Activated T-helper 17 cell treated with anti-CD3 and anti-CD28 coated beads, Interleukin-2, amount 50 U/mL, for 72 hours (primary cell): ENCODE results near the gene GBX2. TPM values are rescaled to one million over a fixed set of nuclear protein-coding genes. Genes with fewer than 3 reads are reported as not detected.
"Not testable (repeated sequence)": the region's sequence is repeated elsewhere in the genome, so short reads cannot be mapped to it uniquely, and the experiment has no call there.

Source experiments
- ATAC-seq: fragments of 150-1000 bp; cut with Tn5 transposase; replicated peaks from 2 replicates; pipeline ENCODE4 v1.10.0; 2021; ENCODE audit warnings: mild to moderate bottlenecking, moderate library complexity
- H3K27ac Mint-ChIP-seq: one replicate; pipeline ENCODE4 v1.8.0; 2022; ENCODE audit warnings: mixed read lengths
- H3K27me3 Mint-ChIP-seq: one replicate; pipeline ENCODE4 v1.8.0; 2022; ENCODE audit warnings: mixed read lengths
- H3K36me3 Mint-ChIP-seq: one replicate; pipeline ENCODE4 v1.8.0; 2022; ENCODE audit warnings: low read depth, mild to moderate bottlenecking, mixed read lengths
- H3K4me1 Mint-ChIP-seq: one replicate; pipeline ENCODE4 v1.8.0; 2022; ENCODE audit warnings: mixed read lengths
- H3K4me3 Mint-ChIP-seq: one replicate; pipeline ENCODE4 v1.8.0; 2022; ENCODE audit warnings: mild to moderate bottlenecking, mixed read lengths
- H3K9me3 Mint-ChIP-seq: one replicate; pipeline ENCODE4 v1.8.0; 2022; ENCODE audit warnings: mixed read lengths
- total RNA-seq, 2 donors: library from RNA; stranded (reverse); gene quantifications; one replicate each; pipeline ENCODE4 v1.2.3, GENCODE V29; 2022

GBX2 gene
- total RNA-seq, 2 donors from 2014 or later, result not detected

- H3K27me3 Mint-ChIP-seq, result peaks cover 35% of the 10 kb centered on the region
- H3K4me1 Mint-ChIP-seq, result no peaks in the 10 kb centered on the region
- no peak overlapping the region for H3K27ac Mint-ChIP-seq
- no peak for ATAC-seq
- no peaks in the 10 kb centered on the region for H3K9me3 Mint-ChIP-seq
- H3K36me3 Mint-ChIP-seq, result no peaks in the 10 kb centered on the region
- H3K4me3 Mint-ChIP-seq, result no peak overlapping the region
Measured at GRCh38 chr2:236158969-236159777, 9.0 kb downstream of the GBX2 start.

- H3K9me3 Mint-ChIP-seq, result peaks cover 4% of the 10 kb centered on the region
- H3K36me3 Mint-ChIP-seq, result no peaks in the 10 kb centered on the region
- no peak overlapping the region for H3K4me3 Mint-ChIP-seq
- no peak overlapping the region for H3K27ac Mint-ChIP-seq
- no peak for ATAC-seq
- peaks cover 39% of the 10 kb centered on the region for H3K27me3 Mint-ChIP-seq
- no peaks in the 10 kb centered on the region for H3K4me1 Mint-ChIP-seq
Measured at GRCh38 chr2:236157815-236158498, 10.2 kb downstream of the GBX2 start.

- H3K9me3 Mint-ChIP-seq, result peaks cover 4% of the 10 kb centered on the region
- H3K27me3 Mint-ChIP-seq, result peaks cover 39% of the 10 kb centered on the region
- H3K4me1 Mint-ChIP-seq, result no peaks in the 10 kb centered on the region
- no peak for ATAC-seq
- no peaks in the 10 kb centered on the region for H3K36me3 Mint-ChIP-seq
- H3K4me3 Mint-ChIP-seq, result no peak overlapping the region
- no peak overlapping the region for H3K27ac Mint-ChIP-seq
Measured at GRCh38 chr2:236157366-236157765, 10.8 kb downstream of the GBX2 start.

- peaks cover 4% of the 10 kb centered on the region for H3K9me3 Mint-ChIP-seq
- no peak for ATAC-seq
- no peaks in the 10 kb centered on the region for H3K4me1 Mint-ChIP-seq
- no peak overlapping the region for H3K27ac Mint-ChIP-seq
- no peaks in the 10 kb centered on the region for H3K36me3 Mint-ChIP-seq
- H3K27me3 Mint-ChIP-seq, result peaks cover 35% of the 10 kb centered on the region
- H3K4me3 Mint-ChIP-seq, result no peak overlapping the region
Measured at GRCh38 chr2:236156860-236157194, 11.4 kb downstream of the GBX2 start.

GRCh38 chr2:236156095-236156859, 11.9 kb downstream of the GBX2 start:
- no peak overlapping the region for H3K27ac Mint-ChIP-seq
- peaks cover 4% of the 10 kb centered on the region for H3K9me3 Mint-ChIP-seq
- H3K36me3 Mint-ChIP-seq, result no peaks in the 10 kb centered on the region
- H3K4me1 Mint-ChIP-seq, result no peaks in the 10 kb centered on the region
- peaks cover 32% of the 10 kb centered on the region for H3K27me3 Mint-ChIP-seq
- no peak overlapping the region for H3K4me3 Mint-ChIP-seq
- no peak for ATAC-seq

- Mint-ChIP-seq H3K9me3 (peaks cover 4% of the 10 kb centered on the region), H3K4me1 (no peaks in the 10 kb centered on the region), H3K4me3 (no peak overlapping the region), H3K27me3 (peaks cover 30% of the 10 kb centered on the region), H3K36me3 (no peaks in the 10 kb centered on the region), H3K27ac (no peak overlapping the region)
- no peak for ATAC-seq
Measured at GRCh38 chr2:236155406-236155805, 12.8 kb downstream of the GBX2 start.

GRCh38 chr2:236146436-236146835, 21.8 kb downstream of the GBX2 start:
- Mint-ChIP-seq H3K27me3 (peaks cover 23% of the 10 kb centered on the region), H3K4me3 (no peak overlapping the region), H3K9me3 (no peaks in the 10 kb centered on the region), H3K27ac (no peak overlapping the region), H3K36me3 (no peaks in the 10 kb centered on the region), H3K4me1 (no peaks in the 10 kb centered on the region)
- ATAC-seq, result no peak

- no peaks in the 10 kb centered on the region for H3K4me1 Mint-ChIP-seq
- ATAC-seq, result no peak
- H3K9me3 Mint-ChIP-seq, result no peaks in the 10 kb centered on the region
- no peak overlapping the region for H3K27ac Mint-ChIP-seq
- no peaks in the 10 kb centered on the region for H3K36me3 Mint-ChIP-seq
- H3K27me3 Mint-ChIP-seq, result peaks cover 28% of the 10 kb centered on the region
- H3K4me3 Mint-ChIP-seq, result no peak overlapping the region
Measured at GRCh38 chr2:236143811-236144210, 24.4 kb downstream of the GBX2 start.

- not testable (repeated sequence) for H3K9me3 Mint-ChIP-seq, H3K27ac Mint-ChIP-seq, H3K36me3 Mint-ChIP-seq, H3K4me3 Mint-ChIP-seq, H3K4me1 Mint-ChIP-seq, ATAC-seq
- peaks cover 29% of the 10 kb centered on the region for H3K27me3 Mint-ChIP-seq
Measured at GRCh38 chr2:236141616-236142015, 26.6 kb downstream of the GBX2 start.

GRCh38 chr2:236137066-236137465, 31.1 kb downstream of the GBX2 start:
- Mint-ChIP-seq H3K4me1 (no peaks in the 10 kb centered on the region), H3K27ac (no peak overlapping the region), H3K36me3 (no peaks in the 10 kb centered on the region), H3K9me3 (no peaks in the 10 kb centered on the region), H3K4me3 (no peak overlapping the region), H3K27me3 (peaks cover 12% of the 10 kb centered on the region)
- no peak for ATAC-seq

GRCh38 chr2:236136538-236136937, 31.6 kb downstream of the GBX2 start:
- Mint-ChIP-seq H3K9me3 (no peaks in the 10 kb centered on the region), H3K27ac (no peak overlapping the region), H3K36me3 (no peaks in the 10 kb centered on the region), H3K4me1 (no peaks in the 10 kb centered on the region), H3K4me3 (no peak overlapping the region), H3K27me3 (peaks cover 11% of the 10 kb centered on the region)
- no peak for ATAC-seq

GRCh38 chr2:236133410-236134012, 34.7 kb downstream of the GBX2 start:
- no peaks in the 10 kb centered on the region for H3K9me3 Mint-ChIP-seq
- H3K36me3 Mint-ChIP-seq, result no peaks in the 10 kb centered on the region
- H3K4me1 Mint-ChIP-seq, result no peaks in the 10 kb centered on the region
- no peak overlapping the region for H3K4me3 Mint-ChIP-seq
- no peaks in the 10 kb centered on the region for H3K27me3 Mint-ChIP-seq
- no peak for ATAC-seq
- no peak overlapping the region for H3K27ac Mint-ChIP-seq

GRCh38 chr2:236131073-236131692, 37.0 kb downstream of the GBX2 start:
- ATAC-seq, result no peak
- H3K27me3 Mint-ChIP-seq, result no peaks in the 10 kb centered on the region
- H3K9me3 Mint-ChIP-seq, result no peaks in the 10 kb centered on the region
- H3K36me3 Mint-ChIP-seq, result no peaks in the 10 kb centered on the region
- no peaks in the 10 kb centered on the region for H3K4me1 Mint-ChIP-seq
- no peak overlapping the region for H3K27ac Mint-ChIP-seq
- H3K4me3 Mint-ChIP-seq, result no peak overlapping the region

GRCh38 chr2:236130349-236130998, 37.7 kb downstream of the GBX2 start:
- Mint-ChIP-seq H3K4me3 (no peak overlapping the region), H3K4me1 (no peaks in the 10 kb centered on the region), H3K9me3 (no peaks in the 10 kb centered on the region), H3K27me3 (no peaks in the 10 kb centered on the region), H3K27ac (no peak overlapping the region), H3K36me3 (no peaks in the 10 kb centered on the region)
- ATAC-seq, result no peak
